Thymus (tissue), 11 donors: ENCODE data around the gene NFAT5. TPM values are rescaled to one million over a fixed set of nuclear protein-coding genes. Genes with fewer than 3 reads are reported as not detected.

Experiments used
- DNase-seq, 9 donors: peaks; one replicate each; pipeline ENCODE4 v3.0.0-alpha.2; 2013; ENCODE audit warnings: low spot score in 9 of 9, low read depth in 6 of 9, missing footprints in 1 of 9
- H3K27ac ChIP-seq, 2 donors: one replicate each; pipeline ENCODE4 v1.5.1; 2013; ENCODE audit warnings: control low read depth in 1 of 2, low read depth in 1 of 2, low read length in 1 of 2, mild to moderate bottlenecking in 1 of 2, moderate library complexity in 1 of 2
- H3K27me3 ChIP-seq, 2 donors: one replicate each; pipeline ENCODE4 v1.5.1; 2013; ENCODE audit warnings: low read length in 1 of 2; ENCODE audit not compliant: control insufficient read depth in 2 of 2, insufficient read depth in 1 of 2
- H3K36me3 ChIP-seq, 2 donors: one replicate each; pipeline ENCODE4 v1.5.1; 2013; ENCODE audit warnings: low read length in 1 of 2, mild to moderate bottlenecking in 1 of 2, moderate library complexity in 1 of 2; ENCODE audit not compliant: control insufficient read depth in 2 of 2, insufficient read depth in 2 of 2
- H3K4me1 ChIP-seq, 2 donors: one replicate each; pipeline ENCODE4 v1.5.1; 2013; ENCODE audit warnings: low read length in 2 of 2; ENCODE audit not compliant: control insufficient read depth in 2 of 2, insufficient read depth in 2 of 2
- H3K4me3 ChIP-seq, 2 donors: one replicate each; pipeline ENCODE4 v1.5.1; 2013; ENCODE audit warnings: low read length in 2 of 2, control low read depth in 1 of 2, mild to moderate bottlenecking in 1 of 2
- H3K9me3 ChIP-seq, 2 donors: one replicate each; pipeline ENCODE4 v1.5.1; 2013; ENCODE audit warnings: low read length in 1 of 2, mild to moderate bottlenecking in 1 of 2; ENCODE audit not compliant: control insufficient read depth in 2 of 2, insufficient read depth in 1 of 2
- WGBS: extraction: QIAGEN DNeasy Blood & Tissue Kit; methylation state at CpG from one replicate; pipeline ENCODE4 v1.1.7; 2013; 5-methylcytosine and 5-hydroxymethylcytosine counted together
- polyA plus RNA-seq: library from polyadenylated mRNA; stranded (reverse); fragments of 200-250 nt; gene quantifications from one replicate; pipeline ENCODE4 v1.2.3, GENCODE V29; 2013
- total RNA-seq: library from RNA; stranded (reverse); fragments of 120-200 nt; gene quantifications from one replicate; pipeline ENCODE4 v1.2.4, GENCODE V29; 2013
- donor health status: healthy.

NFAT5 gene
- total and polyA plus RNA-seq, 2 donors, result 4.5 to 8.9 TPM

DNA sequence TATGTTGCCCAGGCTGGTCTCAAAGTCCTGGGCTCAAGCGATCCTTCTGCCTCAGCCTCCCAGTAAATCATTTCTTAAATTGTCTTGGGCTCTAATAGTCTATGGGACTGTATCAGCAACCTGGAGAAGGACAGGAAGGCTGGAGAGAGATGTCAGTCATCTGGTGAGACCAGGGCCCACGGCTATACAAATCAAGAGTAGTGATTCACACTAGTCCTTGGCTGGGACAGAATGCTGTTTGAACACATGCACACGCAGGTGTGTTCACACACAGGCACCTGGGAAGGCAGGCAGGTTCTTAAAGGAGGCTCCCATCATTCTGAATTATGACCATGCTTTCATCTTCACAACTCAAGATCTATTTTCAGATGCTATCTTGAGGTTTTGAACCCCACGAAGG is 146.5 kb downstream of the NFAT5 start:
- Histone ChIP-seq H3K27me3 (no peaks in the 10 kb centered on the region), H3K4me3 (no peak overlapping the region), H3K27ac (no peak overlapping the region), H3K9me3 (no peaks in the 10 kb centered on the region), H3K4me1 (peaks cover 0 to 3% of the 10 kb centered on the region in 2 donors), H3K36me3 (peaks cover 0 to 4% of the 10 kb centered on the region in 2 donors)
- WGBS, result 97% methylated on average over 4 of the region's 4 CpGs
- DNase-seq, result no peak

DNA sequence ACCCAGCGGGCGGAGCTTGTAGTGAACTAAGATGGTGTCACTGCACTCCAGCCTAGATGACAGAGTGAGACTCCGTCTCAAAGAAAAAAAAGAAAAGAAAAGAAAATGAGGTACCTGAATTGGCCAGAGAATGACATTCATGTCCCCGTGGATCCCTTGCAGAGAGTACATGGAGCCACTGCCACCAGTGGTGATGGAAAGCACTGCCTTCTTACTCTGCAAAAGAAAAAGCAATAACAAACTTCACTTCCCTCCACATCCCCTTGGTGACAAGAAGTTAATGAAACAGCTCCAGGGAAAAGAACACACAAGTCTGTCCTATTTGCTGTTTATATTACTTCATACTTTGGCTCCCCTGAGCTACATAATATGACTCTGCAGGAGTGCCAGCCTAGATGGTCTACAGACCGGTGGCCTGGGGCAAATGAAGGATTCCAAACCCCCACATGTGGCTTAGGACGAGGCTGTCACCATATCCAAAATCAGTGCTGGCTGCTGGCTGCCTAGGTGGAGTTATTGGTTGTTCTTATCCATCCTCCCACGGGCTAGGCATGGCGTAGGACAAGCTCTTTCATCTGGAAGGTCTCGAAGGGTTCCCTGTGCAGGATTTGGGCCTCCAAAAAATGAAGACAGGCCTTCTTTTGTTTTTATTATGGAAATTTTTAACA is 147.3 kb downstream of the NFAT5 start:
- WGBS, result 97% methylated on average over 9 of the region's 9 CpGs
- Histone ChIP-seq H3K9me3 (no peaks in the 10 kb centered on the region), H3K4me3 (no peak overlapping the region), H3K36me3 (peaks cover 0 to 4% of the 10 kb centered on the region in 2 donors), H3K4me1 (peaks cover 0 to 3% of the 10 kb centered on the region in 2 donors), H3K27ac (no peak overlapping the region), H3K27me3 (no peaks in the 10 kb centered on the region)
- DNase-seq, result no peak

GRCh38 chr16:69717066-69717465 is 151.3 kb downstream of the NFAT5 start:
- peaks cover 0 to 3% of the 10 kb centered on the region in 2 donors for H3K36me3 ChIP-seq
- no peaks in the 10 kb centered on the region for H3K9me3 ChIP-seq
- H3K4me3 ChIP-seq, result no peak overlapping the region
- WGBS, result 93% methylated on average over 6 of the region's 6 CpGs
- DNase-seq, result no peak
- no peak overlapping the region for H3K27ac ChIP-seq
- no peaks in the 10 kb centered on the region for H3K27me3 ChIP-seq
- H3K4me1 ChIP-seq, result no peaks in the 10 kb centered on the region

DNA sequence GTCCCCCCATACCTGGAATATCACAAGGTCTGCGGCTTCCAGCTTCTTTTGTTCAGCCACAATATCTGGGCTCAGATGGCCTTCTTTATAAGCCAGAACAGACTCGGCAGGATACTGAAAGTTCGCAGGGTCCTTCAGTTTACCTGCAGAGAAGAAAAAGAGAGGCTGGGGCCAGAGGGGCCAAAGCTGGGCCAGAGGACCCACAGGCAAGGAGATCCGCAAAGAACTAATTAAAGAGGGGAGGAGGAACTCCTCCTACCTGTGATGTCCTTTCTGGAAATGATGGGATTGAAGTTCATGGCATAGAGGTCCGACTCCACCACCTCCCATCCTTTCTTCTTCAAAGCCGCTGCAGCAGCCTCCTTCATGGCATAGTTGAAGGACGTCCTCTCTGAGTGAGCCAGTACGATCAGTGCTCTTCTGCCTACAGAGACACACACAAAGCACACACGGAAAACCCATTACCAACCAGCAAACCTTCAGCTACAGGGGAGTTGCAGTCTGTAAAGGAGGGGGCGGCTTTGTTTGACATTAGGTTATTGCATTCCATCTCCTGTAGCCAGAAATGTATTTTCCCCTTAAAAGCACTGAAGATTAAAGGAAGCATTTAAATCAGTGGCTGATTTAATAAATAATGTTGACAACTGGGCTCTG is 152.5 kb downstream of the NFAT5 start:
- Histone ChIP-seq H3K36me3 (no peaks in the 10 kb centered on the region), H3K4me3 (no peak overlapping the region), H3K27ac (no peak overlapping the region), H3K4me1 (no peaks in the 10 kb centered on the region), H3K27me3 (no peaks in the 10 kb centered on the region), H3K9me3 (no peaks in the 10 kb centered on the region)
- DNase-seq, result no peak
- 88% methylated on average over 10 of the region's 10 CpGs for WGBS

DNA sequence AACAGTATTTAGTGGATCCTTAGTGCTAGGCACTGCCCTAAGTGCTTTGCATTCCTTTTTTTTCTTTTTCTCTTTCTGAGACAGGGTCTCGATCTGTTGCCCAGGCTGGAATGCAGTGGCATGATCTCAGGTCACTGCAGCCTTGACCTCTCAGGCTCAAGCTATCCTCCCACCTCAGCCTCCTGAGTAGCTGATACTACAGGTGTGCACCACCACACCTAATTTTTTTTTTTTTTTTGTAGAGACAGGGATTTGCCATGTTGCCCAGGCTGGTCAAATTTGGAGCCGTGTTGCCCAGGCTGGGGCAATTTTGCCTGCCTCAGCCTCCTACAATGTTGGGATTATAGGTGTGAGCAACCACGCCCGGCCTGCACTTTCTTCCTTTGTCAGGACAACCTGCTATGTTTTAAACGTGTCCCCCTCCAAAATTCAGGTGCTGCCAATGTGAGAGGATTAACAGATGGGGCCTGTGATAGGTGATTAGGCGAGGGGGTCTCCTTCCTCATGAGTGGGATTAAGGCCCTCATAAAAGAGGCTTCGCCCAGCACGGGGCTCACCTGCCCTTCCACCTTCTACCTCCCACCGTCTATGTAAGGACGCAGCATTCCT is 155.2 kb downstream of the NFAT5 start:
- Histone ChIP-seq H3K27ac (no peak overlapping the region), H3K4me1 (peaks cover 1 to 2% of the 10 kb centered on the region in 2 donors), H3K9me3 (no peaks in the 10 kb centered on the region), H3K36me3 (no peaks in the 10 kb centered on the region), H3K27me3 (no peaks in the 10 kb centered on the region), H3K4me3 (no peak overlapping the region)
- DNase-seq, result no peak
- WGBS, result 97% methylated on average over 10 of the region's 10 CpGs

- peaks cover 4 to 6% of the 10 kb centered on the region in 2 donors for H3K4me1 ChIP-seq
- H3K36me3 ChIP-seq, result no peaks in the 10 kb centered on the region
- 97% methylated on average over 6 of the region's 6 CpGs for WGBS
- no peak overlapping the region for H3K27ac ChIP-seq
- no peaks in the 10 kb centered on the region for H3K27me3 ChIP-seq
- DNase-seq, result no peak
- H3K4me3 ChIP-seq, result no peak overlapping the region
- peaks cover 0 to 1% of the 10 kb centered on the region in 2 donors for H3K9me3 ChIP-seq
Observed at GRCh38 chr16:69721441-69721957, 155.7 kb downstream of the NFAT5 start.

GRCh38 chr16:69724414-69724873 is 158.7 kb downstream of the NFAT5 start:
- H3K27me3 ChIP-seq, result no peaks in the 10 kb centered on the region
- H3K27ac ChIP-seq, result no peak overlapping the region
- H3K9me3 ChIP-seq, result peaks cover 0 to 1% of the 10 kb centered on the region in 2 donors
- peaks cover 12 to 16% of the 10 kb centered on the region in 2 donors for H3K4me1 ChIP-seq
- no peak for DNase-seq
- WGBS, result 99% methylated on average over 2 of the region's 2 CpGs
- H3K36me3 ChIP-seq, result no peaks in the 10 kb centered on the region
- H3K4me3 ChIP-seq, result no peak overlapping the region

- H3K36me3 ChIP-seq, result no peaks in the 10 kb centered on the region
- H3K27me3 ChIP-seq, result no peaks in the 10 kb centered on the region
- H3K9me3 ChIP-seq, result peaks cover 0 to 1% of the 10 kb centered on the region in 2 donors
- 91% methylated on average over 6 of the region's 6 CpGs for WGBS
- no peak overlapping the region for H3K4me3 ChIP-seq
- DNase-seq, result no peak
- H3K27ac ChIP-seq, result no peak overlapping the region
- peaks cover 12 to 16% of the 10 kb centered on the region in 2 donors for H3K4me1 ChIP-seq
Observed at GRCh38 chr16:69724981-69725479, 159.3 kb downstream of the NFAT5 start.
